Measurements from ENCODE around the gene SGCE.

SGCE gene

GRCh38 chr7:94557215-94557614, 98.7 kb downstream of the SGCE start:
- Histone ChIP-seq H3K9me3 (ENCODE audit: control insufficient read depth, low read length) (no peaks in the 10 kb centered on the region), H3K79me2 (no peaks in the 10 kb centered on the region), H3K27me3 (ENCODE audit: control insufficient read depth, insufficient read depth, low read length) (no peaks in the 10 kb centered on the region), H3K9ac (no peak overlapping the region), H3K27ac (no peak overlapping the region), H3K4me3 (ENCODE audit: low read depth, low read length) (no peak overlapping the region), H2AFZ (no peak overlapping the region), H3K36me3 (ENCODE audit: control insufficient read depth, insufficient read depth, low read length) (no peaks in the 10 kb centered on the region), H3K4me1 (no peaks in the 10 kb centered on the region), H3K4me2 (ENCODE audit: low read length) (no peak overlapping the region)
- no peak for TF ChIP-seq CTCF (IDR thresholded peaks at IDR 0.05)

- Histone ChIP-seq H3K9me3 (ENCODE audit: control insufficient read depth, low read length) (no peaks in the 10 kb centered on the region), H2AFZ (no peak overlapping the region), H3K4me3 (ENCODE audit: low read depth, low read length) (no peak overlapping the region), H3K9ac (no peak overlapping the region), H3K4me2 (ENCODE audit: low read length) (no peak overlapping the region), H3K27ac (no peak overlapping the region), H3K27me3 (ENCODE audit: control insufficient read depth, insufficient read depth, low read length) (no peaks in the 10 kb centered on the region), H3K36me3 (ENCODE audit: control insufficient read depth, insufficient read depth, low read length) (no peaks in the 10 kb centered on the region), H3K79me2 (no peaks in the 10 kb centered on the region), H3K4me1 (no peaks in the 10 kb centered on the region)
- TF ChIP-seq CTCF (IDR thresholded peaks at IDR 0.05) = no peak
These were observed 99.9 kb downstream of the SGCE start for GRCh38 chr7:94556028-94556427.

GRCh38 chr7:94547126-94547525, 108.8 kb downstream of the SGCE start:
- H3K4me2 ChIP-seq (ENCODE audit: low read length) = no peak overlapping the region
- no peaks in the 10 kb centered on the region for H3K79me2 ChIP-seq
- no peak overlapping the region for H2AFZ ChIP-seq
- H3K27ac ChIP-seq = no peak overlapping the region
- no peaks in the 10 kb centered on the region for H3K4me1 ChIP-seq
- H3K27me3 ChIP-seq (ENCODE audit: control insufficient read depth, insufficient read depth, low read length) = no peaks in the 10 kb centered on the region
- H3K9ac ChIP-seq = no peak overlapping the region
- no peaks in the 10 kb centered on the region for H3K36me3 ChIP-seq (ENCODE audit: control insufficient read depth, insufficient read depth, low read length)
- H3K9me3 ChIP-seq (ENCODE audit: control insufficient read depth, low read length) = no peaks in the 10 kb centered on the region
- no peak overlapping the region for H3K4me3 ChIP-seq (ENCODE audit: low read depth, low read length)
- no peak for TF ChIP-seq CTCF (IDR thresholded peaks at IDR 0.05)

- Histone ChIP-seq H3K79me2 (no peaks in the 10 kb centered on the region), H3K4me2 (ENCODE audit: low read length) (no peak overlapping the region), H3K27ac (no peak overlapping the region), H3K27me3 (ENCODE audit: control insufficient read depth, insufficient read depth, low read length) (no peaks in the 10 kb centered on the region), H3K9ac (no peak overlapping the region), H3K4me1 (no peaks in the 10 kb centered on the region), H3K36me3 (ENCODE audit: control insufficient read depth, insufficient read depth, low read length) (no peaks in the 10 kb centered on the region), H3K9me3 (ENCODE audit: control insufficient read depth, low read length) (no peaks in the 10 kb centered on the region), H2AFZ (no peak overlapping the region), H3K4me3 (ENCODE audit: low read depth, low read length) (no peak overlapping the region)
- TF ChIP-seq CTCF (IDR thresholded peaks at IDR 0.05) = no peak
These were observed 115.5 kb downstream of the SGCE start for GRCh38 chr7:94540428-94540827.

Data from parathyroid adenoma (tissue), 2 donors.